Measurements from ENCODE around the gene NKX1-2.

The NKX1-2 gene

GRCh38 chr10:124474514-124475070 lies 24.8 kb upstream of the NKX1-2 start:
- DNase-seq (ENCODE audit: low read depth) = no peak

DNA sequence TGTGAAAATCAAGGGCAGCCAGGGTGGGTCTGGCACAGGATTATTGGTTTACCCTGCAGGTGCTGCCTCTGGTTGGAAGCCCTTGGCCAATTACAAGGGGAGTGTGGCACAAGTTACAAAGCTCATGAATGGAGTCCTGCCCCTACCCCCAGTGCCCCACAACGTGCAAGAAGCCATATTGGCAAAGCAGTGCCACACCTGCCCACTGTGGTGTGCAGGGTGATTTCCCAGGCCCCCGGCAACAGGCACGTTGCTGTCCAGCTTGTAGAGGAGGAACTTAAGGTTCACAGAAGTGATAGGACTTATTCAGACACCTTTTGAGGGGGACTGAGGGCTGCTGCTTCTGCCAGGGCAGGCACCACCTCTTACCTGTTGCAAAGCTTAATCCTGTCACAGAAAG lies 23.2 kb upstream of the NKX1-2 start:
- DNase-seq (ENCODE audit: low read depth) = no peak

- DNase-seq (ENCODE audit: low read depth) = no peak
Measured at GRCh38 chr10:124472071-124472470, 22.2 kb upstream of the NKX1-2 start.

GRCh38 chr10:124470544-124471434 lies 21.0 kb upstream of the NKX1-2 start:
- no peak for DNase-seq (ENCODE audit: low read depth)

DNA sequence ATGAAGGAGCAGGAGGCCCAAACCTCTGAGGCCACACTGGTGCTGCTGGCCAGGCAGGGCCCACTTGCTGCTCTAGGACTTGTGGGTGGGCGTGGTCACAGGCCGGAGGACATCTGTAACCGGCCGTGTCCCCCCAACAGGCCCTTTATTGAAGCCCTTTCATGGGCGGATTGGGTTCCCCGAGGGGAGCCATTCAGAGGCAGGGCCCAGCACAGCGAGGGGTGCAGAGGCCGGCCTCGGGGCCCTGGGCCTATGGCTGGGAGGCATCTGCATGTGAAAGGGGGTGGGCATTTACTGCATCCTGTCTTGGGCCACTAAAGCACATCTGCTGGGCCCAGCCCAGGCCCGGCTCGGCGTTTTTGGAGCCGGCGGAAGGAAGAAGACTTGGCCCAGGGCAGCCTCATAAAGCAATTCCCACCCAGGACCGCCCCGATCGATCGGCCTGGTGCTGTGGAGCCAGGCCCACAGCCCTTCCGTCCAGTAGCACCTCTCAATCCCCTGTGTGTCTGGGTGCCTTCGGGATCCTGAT lies 20.2 kb upstream of the NKX1-2 start:
- no peak for DNase-seq (ENCODE audit: low read depth)

GRCh38 chr10:124468624-124469023 lies 18.8 kb upstream of the NKX1-2 start:
- no peak for DNase-seq (ENCODE audit: low read depth)

DNA sequence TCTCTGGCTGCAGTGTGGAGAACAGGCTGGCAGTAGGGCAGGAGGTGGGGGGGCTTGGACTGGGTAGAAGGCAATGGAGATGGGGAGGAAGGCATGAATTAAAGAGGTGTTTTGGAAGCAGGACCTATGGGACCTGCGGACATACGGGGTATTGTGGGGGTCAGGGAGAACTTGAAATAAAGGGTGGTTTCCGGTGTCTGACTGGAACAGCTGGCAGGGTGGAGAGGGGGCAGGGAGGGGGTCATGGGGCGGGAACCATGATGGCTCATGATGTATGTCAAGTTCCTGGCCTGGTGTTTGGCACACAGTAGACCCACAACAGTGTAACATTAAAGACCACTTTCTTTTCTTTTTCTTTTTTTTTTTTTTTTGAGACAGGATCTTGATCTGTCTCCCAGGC lies 17.3 kb upstream of the NKX1-2 start:
- no peak for DNase-seq (ENCODE audit: low read depth)

DNA sequence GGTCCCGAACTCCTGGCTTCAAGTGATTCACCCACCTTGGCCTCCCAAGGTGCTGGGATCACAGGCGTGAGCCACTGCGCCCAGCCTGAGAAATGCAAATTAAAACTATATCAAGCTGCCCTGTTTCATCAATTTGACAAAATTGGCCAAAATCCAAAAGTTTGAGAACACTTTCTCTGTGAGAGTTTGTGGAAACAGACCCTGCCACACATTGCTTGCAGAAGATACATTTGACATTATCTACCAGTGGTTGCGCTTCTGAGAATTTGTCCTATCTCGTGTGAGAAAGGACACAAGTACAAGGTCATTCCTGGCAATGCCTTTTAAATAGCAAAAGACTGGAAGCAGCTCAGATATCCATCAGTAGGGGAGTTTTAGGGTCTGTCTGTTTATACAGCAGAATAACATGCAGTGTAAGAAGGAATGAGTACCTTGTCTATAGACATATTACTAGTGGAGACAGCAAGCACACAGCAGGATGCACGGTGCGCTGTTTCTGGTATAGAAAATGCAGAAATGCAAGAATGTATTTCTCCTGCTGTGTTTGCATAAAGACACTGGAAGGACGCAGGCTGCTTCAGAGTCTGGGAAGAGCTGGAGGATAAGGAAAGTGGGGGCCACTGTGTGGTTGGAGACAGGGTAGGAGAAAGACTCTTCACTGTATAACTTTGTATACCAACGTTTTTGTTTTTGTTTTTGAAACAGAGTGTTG lies 16.1 kb upstream of the NKX1-2 start:
- DNase-seq (ENCODE audit: low read depth) = no peak

DNA sequence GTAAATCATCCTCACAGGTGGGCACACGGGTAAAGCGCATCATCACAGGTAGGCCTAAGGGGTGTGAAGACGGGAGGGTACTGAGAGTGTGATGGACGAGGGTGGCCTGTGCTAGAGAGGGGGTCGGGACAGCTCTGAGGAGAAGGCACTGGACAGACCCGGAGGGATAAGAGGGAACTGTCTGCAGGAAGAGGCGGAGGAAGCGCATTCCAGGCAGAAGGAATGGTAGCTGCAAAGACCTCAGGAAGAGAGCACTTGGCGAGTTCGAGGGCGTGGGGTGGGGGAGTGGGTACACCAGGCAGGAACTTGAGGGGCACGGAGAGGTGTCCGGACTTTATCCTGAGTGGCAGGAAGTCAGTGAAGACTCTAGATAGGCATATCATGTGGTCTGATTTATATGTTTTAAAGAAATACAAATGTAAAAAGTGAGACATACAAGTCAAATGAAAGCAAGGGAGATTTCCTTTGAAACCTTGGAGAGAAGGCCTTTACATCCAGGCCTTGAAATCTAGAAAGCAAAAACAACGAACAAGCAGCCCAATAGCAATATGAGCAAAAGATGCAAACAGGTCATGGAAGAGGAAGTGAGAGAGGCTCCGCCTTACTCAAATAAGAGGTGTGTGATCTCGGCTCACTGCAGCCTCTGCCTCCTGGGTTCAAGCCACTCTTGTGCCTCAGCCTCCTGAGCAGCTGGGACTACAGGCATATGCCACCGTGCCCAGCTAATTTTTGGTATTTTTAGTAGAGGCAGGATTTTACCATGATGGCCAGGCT lies 15.4 kb upstream of the NKX1-2 start:
- DNase-seq (ENCODE audit: low read depth) = no peak

DNA sequence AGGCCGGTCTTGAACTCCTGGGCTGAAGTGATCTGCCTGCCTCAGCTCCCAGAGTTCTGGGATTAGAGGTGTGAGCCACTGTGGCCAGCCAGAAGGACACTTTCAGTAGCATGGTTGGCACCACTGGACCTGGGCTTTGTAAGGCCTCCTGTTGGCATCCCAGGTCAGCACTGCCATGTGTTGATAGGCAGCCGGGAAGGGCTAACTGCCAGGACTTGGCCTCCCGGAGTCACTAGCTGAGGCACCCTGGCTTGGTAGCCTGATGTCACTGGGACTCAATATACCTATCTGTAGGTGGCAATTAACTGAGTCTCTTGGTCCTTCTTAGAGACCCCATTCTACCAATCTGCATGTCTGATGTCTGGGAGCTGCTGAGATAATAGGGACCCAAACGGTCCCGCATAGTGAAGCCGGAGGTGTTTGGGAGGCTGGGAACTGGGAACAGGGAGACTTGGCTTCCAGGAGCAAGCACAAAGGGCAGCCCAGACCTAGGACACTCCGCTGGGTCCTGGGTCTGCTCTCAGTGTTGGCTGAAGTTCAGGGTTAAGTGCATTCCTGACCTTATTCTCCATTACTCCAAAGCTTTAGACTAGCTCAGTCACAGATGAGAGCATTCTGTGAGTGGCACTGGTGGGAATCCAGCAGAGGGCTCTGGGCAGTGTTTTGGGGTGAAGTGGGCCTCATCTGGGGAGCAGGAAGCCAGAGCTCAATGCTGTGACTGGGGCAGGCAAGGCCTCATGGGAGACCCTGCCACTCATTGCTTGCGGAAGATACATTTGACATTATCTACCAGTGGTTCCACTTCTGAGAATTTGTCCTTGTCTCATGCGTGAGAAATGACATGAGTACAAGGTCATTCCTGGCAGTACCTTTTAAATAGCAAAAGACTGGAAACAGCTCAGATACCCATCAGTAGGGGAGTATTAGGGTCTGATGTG lies 14.5 kb upstream of the NKX1-2 start:
- DNase-seq (ENCODE audit: low read depth) = no peak

DNA sequence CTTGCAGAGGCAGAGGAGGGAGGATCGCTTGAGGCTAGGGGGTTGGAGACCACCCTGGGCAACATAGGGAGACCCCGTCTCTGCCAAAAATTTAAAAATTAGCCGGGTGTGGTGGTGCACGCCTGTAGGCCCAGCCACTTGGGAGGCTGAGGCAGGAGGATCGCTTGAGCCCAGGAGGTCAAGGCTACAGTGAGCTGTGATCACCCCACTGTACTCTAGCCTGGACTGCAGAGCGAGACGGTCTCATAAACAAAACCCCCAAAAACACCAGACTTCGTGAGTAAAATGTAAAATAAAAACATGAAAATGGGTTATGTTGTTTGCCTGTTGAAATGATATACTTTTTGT lies 12.5 kb upstream of the NKX1-2 start:
- no peak for DNase-seq (ENCODE audit: low read depth)

- DNase-seq (ENCODE audit: low read depth) = peak; percentile 42
Measured at GRCh38 chr10:124461642-124462347, 12.0 kb upstream of the NKX1-2 start, which contains the start of gene LHPP. Gene LHPP (plus strand): TSS chr10:124461823. CDS start chr10:124461863, 40 bp downstream.

- no peak for DNase-seq (ENCODE audit: low read depth)
Measured at GRCh38 chr10:124460144-124460543, 10.3 kb upstream of the NKX1-2 start.

- no peak for DNase-seq (ENCODE audit: low read depth)
Measured at GRCh38 chr10:124459395-124459794, 9.6 kb upstream of the NKX1-2 start.

- DNase-seq (ENCODE audit: low read depth) = no peak
Measured at GRCh38 chr10:124458889-124459288, 9.1 kb upstream of the NKX1-2 start.

DNA sequence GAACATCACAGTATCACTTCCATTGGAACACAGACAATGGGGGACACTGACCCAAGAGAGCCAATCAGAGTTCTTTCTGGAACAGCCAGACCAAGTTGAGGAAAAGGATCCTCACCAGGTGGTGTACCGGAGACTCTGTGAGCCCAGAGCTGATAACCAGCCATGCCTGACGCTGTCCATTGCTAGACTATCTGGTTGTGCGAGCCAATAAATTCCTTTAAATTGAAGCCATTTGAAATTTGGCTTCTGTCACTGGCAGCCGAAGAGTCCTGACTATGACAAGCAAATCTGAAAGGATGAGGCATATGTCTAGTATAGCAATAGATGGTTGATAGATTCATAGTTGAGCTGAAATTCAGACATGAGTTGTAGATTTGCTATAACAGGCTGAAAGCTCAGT lies 8.6 kb upstream of the NKX1-2 start:
- DNase-seq (ENCODE audit: low read depth) = no peak

- DNase-seq (ENCODE audit: low read depth) = no peak
Measured at GRCh38 chr10:124455441-124455840, 5.6 kb upstream of the NKX1-2 start.

GRCh38 chr10:124453960-124454610 lies 4.2 kb upstream of the NKX1-2 start:
- no peak for DNase-seq (ENCODE audit: low read depth)

GRCh38 chr10:124451276-124451675 lies 1.4 kb upstream of the NKX1-2 start:
- DNase-seq (ENCODE audit: low read depth) = no peak

GRCh38 chr10:124450783-124451057 lies 885 bp upstream of the NKX1-2 start:
- no peak for DNase-seq (ENCODE audit: low read depth)
